Measurements from ENCODE around the gene VASN.
"Not testable (repeated sequence)": the region's sequence is repeated elsewhere in the genome, so short reads cannot be mapped to it uniquely, and the experiment has no call there.

Gene VASN

DNA sequence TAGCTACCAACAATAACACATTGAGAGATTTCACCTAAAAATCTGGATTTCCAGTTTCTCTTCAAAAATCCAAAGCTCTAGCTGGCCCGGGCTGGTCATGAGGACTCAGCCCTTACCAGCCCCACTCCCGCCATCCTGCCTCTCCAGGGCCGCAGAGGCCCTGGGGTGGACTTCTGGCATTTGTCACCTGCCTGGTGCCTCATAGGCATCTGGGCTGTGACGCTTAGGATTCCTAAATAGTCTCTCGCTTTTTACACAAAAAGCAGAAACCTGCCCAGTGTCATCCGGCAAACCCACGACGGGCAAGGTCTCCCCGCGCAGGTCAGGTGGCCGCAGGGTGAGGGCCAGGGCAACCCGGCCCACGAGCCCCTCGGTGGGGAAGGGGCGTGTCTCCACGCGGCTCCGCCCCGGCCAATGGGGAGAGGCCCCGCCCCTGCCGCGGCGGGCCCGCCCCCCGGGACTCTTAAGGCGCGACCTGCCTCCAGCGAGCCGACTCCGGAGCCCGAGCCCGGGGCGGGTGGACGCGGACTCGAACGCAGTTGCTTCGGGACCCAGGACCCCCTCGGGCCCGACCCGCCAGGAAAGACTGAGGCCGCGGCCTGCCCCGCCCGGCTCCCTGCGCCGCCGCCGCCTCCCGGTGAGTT lies at the start of gene VASN:
Gene VASN (plus strand): TSS at position 492 of the 644 bp plus-strand sequence. CDS start 9,030 bp downstream, outside the sequence.
- DNase-seq (ENCODE audit: low spot score): peak; percentile 49

DNA sequence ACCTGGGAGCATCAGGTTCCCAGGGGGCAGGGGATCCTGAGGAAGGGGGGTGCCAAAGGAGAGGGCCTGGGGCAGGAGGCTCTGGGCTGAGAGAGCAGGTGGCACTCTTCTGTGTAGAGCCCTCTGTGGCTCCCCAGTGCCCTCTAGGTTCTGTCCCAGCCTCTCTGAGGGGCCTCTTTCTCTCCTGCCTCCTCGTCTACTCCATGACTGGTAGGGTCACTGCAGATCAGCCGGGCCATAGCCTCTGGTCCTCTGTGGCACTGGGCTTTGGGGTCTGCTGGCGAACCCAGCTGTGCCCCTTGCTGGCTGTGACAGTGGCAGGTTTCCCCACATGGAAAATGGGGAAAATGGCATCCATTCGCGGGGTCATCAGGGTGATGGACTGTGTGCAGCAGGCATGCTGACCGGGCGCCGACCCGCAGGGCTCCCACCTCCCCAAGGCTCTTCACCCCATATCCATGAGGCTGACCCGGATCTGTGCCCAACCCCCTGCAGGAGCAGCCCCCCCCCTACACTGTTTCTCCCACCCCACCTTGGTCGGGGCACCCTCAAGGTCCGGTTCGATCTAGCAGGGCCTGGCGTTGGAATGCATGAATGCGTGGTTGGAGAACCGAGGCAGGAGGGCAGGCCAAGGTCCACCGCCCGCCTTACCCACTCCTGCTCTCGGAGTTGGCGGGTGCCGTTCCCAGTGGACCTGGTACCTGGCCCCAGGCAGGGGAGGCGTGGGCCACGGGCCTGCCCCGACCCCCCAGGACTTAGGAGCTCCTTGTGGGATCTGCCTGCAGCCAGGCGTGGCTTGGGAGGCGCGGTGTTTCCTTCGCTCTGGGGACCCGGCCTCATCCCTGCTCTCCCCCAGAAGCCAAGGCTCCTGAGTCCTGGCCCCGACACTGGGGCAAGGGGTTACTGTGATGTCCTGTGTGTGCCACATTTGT lies 49.3 kb upstream of the VASN start:
- DNase-seq (ENCODE audit: low spot score): no peak

DNA sequence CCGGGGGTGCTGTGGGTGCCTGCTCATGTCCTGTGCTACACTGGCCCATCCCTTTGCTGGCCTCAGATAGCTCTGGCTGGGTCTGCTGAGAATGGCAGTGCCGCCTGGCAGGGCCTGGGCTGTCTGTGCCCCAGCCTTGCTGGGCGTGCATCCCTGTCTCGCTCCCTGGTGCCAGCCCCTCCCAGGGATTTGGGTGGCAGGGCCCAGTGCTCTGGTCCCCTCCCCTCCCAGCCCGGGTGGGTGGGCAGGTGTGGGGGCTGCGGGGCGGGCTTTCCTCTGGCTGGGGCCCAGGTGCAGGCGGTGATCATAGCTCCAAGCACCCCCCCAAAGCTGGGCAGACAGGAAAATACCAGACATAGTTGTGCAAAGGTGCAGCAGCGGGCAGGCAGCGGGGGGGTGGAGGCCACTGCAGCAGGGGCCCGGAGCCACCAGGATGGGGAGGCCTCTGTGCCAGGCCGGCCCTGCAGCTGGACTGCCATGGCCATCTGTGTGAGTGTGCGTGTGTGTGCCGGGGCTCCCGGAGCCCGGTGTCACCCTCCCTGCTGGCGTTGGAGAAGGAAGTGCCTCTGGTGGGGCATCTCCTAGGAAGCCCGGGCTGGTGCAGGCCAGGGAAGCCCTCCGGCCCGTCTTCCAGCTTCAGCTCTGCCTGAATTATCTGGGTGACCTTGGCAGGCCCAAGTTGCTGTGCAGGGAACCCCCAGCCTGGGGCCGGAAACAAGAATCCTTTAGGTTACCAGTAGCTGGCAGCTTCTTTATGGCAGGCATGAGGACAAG lies 48.4 kb upstream of the VASN start:
- no peak for DNase-seq (ENCODE audit: low spot score)

DNA sequence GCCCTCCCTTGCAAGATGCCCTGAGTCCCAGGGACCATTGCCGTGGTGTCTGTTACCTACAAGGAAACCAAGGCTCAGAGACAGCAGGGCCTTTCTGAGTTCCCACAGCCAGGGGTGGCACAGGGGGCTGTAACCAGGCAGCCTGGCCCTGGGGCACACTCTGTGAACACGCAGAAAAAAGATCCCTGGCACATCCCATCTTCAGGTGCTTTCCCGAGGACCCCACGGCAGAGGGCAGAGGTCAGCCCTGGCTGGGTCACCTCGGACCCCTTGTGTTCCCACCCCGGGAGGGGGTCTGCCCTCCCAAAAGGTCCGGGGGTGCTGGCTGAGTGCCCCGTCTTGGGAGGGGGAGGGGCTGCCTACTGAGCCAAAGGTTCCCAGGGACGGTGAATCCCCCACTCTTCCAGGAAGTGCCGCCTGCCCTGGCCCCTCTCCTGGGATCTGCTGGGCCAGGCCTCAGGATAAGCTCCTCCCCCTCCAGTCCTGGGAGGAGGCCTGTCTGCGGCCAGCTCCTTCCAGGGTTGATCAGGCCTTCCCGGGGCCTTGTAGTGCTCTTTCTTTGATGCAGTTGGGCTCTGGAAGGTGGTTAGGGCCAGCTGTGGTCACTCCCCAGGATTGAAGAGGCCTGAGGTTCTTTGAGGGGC lies 47.7 kb upstream of the VASN start:
- no peak for DNase-seq (ENCODE audit: low spot score)

DNA sequence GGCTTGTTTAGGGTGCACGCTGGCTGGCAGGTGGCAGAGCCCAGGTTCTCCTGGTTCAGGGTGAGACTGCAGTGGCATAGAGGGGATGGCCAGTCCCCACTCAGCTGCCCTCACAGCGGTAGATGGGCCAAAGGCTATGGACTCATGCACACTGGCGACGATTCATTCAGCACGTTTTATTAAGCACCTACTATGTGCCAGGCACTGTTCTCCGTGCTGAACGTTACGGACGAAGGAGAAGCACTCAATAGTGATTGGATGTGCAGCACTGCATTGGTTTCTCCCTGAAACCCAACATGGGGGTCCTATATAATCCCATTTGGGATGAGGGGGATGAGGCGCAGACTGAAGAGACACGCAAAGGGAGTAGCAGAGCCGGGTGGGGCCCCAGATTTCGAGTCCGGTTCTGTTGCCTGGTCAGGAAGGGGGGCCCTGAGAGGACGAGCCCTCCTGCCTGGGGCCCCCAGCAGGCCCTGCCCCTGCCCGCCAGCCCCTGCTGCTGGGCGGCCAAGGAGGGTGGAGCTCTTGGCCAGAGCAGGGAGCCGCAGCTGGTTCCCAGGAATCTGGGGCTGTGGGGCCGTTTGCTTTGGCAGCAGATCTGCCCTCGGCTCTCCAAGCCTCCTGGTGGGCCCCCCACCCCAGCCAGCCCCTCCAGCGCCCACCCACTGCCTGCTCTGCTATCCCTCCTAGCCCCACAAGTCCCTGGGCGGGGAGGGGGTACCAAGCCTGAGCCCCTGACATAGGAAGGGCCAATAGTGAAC lies 47.0 kb upstream of the VASN start:
- no peak for DNase-seq (ENCODE audit: low spot score)

DNA sequence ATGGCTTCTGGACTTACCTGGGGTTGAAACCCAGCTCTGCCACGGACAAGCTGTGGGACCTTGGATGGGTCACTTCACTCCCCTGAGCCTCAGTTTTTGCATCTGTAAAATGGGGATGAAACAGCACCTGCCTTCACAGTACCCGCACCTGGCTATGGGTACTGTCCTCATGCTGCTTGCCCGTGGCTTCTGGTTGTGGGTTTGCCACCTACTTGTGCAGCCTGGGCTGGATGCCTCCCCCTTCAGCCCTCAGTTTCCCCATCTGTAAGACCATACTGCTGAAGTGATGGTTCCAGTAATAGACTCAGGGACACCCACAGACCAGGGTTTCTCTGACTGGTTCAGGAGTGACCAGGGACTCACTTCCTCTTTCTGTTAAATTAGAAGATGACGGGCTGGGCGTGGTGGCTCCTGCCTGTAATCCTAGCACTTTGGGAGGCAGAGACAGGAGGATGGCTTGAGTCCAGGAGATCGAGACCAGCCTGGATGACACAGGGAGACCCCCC lies 46.3 kb upstream of the VASN start:
- DNase-seq (ENCODE audit: low spot score): no peak

DNA sequence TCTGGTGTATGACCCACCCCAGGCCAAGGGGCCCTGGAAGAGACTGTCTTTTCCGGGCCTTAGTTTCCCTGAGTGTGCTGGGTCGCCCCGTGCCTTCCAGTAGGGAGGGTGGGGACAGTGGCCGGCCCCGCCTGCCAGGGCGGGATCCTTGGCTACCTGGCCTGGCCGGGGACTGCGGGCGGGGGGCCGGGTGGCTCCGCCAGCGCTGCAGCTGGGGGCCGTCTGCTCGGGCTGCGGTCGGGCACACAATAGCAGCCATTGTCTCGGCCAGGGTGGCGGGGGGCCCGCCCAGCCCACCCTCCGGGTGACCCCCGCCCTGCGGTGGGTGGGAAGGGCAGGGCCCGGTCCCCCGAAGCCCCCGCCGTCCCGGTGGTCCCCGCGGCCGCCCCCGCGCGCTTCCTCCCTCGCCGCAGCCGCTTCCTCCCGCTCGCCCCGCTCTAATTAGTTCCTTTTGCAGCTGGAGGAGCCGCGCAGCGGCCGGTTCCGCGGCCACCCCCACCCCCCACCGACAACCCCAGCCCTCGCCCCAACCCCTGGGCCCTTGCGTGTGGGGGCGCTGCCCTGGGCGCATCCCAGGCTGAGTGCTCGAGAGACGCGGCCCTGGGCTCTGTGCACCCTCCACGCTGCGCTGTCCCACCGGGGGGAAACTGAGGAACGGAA lies 44.1 kb upstream of the VASN start:
- DNase-seq (ENCODE audit: low spot score): no peak

DNA sequence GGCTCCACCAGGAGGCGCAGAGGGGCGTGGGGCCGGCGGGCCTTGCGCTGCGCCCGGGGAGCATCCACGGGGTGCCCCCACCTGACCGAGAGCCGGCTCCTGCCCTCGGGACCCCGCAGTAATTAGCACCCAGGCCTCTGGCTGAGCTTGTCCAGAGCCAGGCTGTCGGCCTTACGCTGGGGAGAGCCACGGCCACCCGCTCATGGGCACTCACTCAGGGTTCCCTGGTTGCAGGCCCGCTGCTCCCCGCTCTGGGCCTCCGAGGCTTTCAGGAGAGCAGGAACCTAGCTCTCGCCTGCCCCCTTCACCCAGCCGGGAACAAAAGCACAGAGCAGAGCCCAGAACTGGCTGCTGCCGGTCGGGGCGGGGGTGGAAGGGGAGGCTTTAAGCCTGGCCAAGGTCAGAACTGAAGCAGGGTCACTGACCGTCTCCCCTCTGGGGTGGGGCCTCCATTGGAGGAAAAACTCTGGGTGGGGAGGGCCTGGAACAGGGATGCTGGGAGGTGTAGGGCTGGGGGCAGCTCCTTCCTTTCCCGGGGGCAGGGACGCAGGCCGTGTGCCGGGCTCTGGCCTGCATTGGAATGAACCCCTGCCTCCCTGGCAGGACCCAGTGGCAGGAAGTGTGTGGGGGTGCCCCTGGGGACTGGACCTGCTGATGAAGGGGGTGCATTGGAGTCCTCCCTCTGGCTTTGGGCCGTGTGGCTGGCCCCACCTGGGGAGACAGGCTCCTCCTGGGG lies 43.4 kb upstream of the VASN start:
- DNase-seq (ENCODE audit: low spot score): peak; percentile 72

DNA sequence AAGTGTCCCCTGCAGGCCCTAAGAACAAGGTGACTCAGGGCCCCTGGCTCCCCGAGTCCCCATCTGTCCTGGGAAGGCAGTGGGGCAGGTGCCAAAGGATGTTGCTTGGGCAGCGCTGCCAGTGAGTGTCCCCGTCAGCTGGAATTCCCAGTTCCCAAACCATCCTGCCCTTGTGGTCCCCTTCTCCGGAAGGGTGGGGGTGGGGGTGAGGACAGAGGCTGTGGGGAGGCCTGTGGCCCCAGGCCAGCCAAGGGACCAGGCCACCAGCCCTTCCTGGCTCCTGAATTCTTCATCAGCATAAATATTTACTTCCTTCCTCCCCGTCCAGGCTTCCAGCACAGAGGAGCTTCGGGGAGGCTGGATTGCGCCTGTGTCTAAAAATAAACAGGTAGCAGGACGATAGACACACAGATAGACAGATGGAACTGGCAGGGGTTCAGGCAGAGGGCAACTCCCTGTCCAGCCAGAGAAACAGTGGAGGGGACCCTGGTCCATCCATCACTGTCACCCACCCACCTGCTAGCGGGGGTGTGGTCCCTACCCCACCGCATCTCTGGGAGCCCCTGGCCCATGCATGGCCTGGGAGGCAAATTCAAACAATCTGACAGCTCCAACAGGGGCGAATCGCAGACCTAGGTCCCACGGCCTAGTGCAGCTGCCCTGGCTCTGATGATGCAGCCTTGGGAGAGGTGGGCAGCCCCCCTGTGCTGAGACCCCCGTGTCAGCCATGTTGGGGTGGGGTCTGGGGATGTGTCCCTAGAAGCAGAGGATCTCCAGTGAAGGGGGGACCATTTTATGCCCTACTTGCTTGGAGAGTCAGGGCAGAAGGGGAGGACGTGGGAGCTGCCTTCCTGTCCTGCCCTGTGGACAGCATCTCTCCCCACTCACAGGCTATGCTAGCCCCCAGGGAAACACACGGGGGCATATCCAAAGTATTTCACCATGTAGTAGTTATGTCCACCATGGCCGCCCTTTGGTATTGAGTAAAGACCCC lies 42.6 kb upstream of the VASN start:
- no peak for DNase-seq (ENCODE audit: low spot score)

DNA sequence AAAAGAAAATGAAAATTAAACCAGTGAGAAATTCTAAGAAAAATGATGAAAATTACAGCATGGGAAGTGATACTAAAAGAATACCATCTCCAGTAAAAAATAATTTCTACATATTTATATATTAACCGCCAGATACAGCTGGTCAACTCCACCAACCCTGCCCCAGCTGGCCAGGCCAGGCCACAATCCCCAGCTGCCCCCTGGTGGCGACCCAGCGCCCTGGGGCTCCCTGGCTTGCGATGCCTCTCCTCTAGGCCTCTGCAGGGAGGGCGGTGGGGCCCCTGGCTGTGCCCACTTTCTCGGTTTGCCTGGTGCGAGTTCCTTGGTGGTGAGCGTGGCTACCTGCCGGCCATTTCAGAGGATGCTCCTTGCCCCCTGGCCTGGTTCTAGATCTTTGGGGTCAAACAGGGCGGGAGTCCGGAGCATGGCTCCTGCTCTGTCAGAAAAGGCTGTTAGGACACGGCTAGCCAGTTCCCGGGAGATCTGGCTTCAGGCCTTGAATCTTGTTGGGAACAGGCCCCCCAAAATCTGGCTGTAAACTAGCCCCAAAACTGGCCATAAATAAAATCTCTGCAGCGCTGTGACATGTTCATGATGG lies 41.3 kb upstream of the VASN start:
- DNase-seq (ENCODE audit: low spot score): peak; percentile 49

DNA sequence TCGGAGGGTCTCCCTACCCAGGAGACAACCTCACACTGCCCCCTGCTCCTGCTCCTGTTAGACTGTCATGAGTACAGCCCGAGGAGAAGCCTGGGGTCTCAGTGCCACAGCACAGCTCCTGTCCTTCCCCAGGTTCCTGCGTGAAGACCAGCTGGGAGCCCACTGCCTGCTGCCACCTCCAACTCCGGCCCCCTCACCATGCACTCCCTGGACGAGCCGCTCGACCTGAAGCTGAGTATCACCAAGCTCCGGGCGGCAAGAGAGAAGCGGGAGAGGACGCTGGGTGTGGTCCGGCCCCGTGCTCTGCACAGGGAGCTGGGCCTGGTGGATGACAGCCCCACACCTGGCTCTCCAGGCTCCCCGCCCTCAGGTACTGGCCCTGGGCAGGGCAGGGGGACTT lies 39.6 kb upstream of the VASN start:
- DNase-seq (ENCODE audit: low spot score): no peak

DNA sequence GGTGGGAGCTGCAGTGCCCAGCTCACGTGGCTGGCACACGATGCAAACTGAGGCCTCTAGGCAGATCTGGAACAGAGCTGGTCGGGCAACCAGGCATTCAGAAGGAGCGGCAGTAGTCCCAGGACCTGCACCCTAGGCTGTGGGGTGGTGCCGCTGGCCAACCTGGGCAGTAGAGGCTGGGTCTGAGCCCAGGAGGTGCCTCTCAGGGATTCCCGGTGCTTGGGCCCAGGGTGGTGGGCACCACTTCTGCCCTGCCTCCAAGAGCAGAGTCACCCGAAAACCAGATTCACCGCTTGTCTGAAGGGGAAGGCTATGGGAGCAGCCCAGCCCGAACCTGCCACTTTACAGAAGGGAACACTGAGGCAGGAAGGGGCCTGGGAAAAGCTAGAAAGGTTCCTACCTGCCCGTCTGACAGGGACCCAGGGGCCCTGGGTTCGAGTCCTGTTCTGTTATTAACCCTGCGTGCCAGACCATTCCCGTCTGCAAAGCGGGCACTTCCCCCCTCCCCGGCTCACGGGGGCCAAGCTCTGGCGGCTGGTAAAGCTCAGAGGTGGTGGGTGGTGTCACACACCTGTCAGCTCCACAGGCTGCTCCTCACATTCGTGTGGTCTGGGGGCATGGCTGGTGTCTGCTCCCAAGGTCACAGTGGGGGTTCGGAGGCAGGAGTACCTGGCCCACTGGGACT lies 38.9 kb upstream of the VASN start:
- DNase-seq (ENCODE audit: low spot score): no peak

DNA sequence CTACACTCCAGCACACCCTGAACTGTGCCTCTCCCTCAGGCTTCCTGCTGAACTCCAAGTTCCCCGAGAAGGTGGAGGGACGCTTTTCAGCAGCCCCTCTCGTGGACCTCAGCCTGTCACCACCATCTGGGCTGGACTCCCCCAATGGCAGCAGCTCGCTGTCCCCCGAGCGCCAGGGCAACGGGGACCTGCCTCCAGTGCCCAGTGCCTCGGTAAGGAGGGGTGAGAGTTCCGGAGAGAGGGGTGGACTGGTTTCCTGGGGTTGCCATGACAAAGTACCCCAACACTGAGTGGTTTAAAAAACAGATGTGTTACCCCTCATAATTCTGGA lies 38.4 kb upstream of the VASN start:
- no peak for DNase-seq (ENCODE audit: low spot score)

DNA sequence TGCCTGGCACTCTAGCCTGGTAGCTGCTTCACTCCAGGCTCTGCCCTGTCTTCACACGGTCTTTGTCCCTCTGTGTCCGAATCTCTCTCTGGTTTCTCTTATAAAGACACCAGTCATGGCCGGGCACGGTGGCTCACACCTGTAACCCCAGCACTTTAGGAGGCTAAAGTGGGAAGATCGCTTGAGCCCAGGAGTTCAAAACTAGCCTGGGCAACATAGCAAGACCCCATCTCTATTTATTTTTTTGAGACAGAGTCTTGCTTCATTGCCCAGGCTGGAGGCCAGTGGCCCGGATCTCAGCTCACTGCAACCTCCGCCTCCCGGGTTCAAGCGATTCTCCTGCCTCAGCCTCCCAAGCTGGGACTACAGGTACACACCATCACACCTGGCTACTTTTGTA lies 37.9 kb upstream of the VASN start:
- DNase-seq (ENCODE audit: low spot score): not testable (repeated sequence)

DNA sequence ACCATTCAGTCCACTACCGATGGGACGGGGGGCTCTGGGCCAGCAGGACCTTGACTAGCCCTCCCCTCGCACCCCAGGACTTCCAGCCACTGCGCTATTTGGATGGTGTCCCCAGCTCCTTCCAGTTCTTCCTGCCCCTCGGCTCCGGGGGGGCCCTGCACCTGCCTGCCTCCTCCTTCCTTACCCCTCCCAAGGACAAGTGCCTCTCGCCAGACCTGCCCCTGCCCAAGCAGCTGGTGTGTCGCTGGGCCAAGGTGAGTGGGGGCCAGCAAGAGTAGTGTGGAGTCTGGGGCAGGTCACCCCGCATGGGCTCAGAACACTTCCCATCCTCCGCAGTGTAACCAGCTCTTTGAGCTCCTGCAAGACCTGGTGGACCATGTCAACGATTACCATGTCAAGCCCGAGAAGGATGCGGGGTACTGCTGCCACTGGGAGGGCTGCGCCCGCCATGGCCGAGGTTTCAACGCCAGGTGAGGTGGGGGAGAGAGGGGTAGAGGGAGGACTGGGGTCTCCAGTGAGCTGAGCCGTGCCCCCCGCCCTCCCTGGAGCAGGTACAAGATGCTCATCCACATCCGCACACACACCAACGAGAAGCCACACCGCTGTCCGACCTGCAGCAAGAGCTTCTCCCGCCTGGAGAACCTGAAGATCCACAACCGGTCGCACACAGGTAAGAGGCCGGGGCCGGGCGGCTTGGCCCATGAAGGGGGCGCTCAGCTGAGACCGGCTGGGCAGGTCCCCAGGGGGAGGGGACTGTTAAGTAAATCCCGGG lies 36.7 kb upstream of the VASN start:
- no peak for DNase-seq (ENCODE audit: low spot score)

DNA sequence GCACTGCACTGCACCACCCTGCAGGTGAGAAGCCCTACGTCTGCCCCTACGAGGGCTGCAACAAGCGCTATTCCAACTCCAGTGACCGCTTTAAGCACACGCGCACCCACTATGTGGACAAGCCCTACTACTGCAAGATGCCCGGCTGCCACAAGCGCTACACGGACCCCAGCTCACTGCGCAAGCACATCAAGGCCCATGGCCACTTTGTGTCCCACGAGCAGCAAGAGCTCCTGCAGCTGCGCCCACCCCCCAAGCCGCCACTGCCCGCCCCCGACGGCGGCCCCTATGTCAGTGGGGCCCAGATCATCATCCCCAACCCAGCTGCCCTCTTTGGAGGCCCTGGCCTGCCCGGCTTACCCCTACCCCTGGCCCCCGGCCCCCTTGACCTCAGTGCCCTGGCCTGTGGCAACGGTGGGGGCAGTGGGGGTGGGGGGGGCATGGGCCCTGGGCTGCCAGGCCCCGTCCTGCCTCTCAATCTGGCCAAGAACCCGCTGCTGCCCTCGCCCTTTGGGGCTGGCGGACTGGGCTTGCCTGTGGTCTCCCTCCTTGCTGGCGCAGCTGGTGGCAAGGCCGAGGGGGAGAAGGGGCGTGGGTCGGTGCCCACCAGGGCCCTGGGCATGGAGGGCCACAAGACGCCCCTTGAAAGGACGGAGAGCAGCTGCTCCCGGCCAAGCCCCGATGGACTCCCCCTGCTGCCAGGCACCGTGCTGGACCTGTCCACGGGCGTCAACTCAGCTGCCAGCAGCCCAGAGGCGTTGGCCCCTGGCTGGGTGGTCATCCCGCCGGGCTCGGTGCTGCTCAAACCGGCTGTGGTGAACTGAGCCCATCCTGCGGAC lies 34.7 kb upstream of the VASN start:
- no peak for DNase-seq (ENCODE audit: low spot score)
